ENCODE results near the gene CEMIP.

Gene CEMIP

GRCh38 chr15:80989081-80989517 lies 209.9 kb downstream of the CEMIP start:
- DNase-seq, result no peak

- DNase-seq, result peak; percentile 99
Measured at GRCh38 chr15:80989518-80990478, 210.6 kb downstream of the CEMIP start, which contains the start of gene MESD. Gene MESD, minus strand, starts transcription at chr15:80989819. Its CDS starts 28 bp downstream, at chr15:80989791.

GRCh38 chr15:80990955-80991354 lies 211.8 kb downstream of the CEMIP start:
- no peak for DNase-seq

- DNase-seq, result no peak
Measured at GRCh38 chr15:80991421-80991820, 212.3 kb downstream of the CEMIP start.

DNA sequence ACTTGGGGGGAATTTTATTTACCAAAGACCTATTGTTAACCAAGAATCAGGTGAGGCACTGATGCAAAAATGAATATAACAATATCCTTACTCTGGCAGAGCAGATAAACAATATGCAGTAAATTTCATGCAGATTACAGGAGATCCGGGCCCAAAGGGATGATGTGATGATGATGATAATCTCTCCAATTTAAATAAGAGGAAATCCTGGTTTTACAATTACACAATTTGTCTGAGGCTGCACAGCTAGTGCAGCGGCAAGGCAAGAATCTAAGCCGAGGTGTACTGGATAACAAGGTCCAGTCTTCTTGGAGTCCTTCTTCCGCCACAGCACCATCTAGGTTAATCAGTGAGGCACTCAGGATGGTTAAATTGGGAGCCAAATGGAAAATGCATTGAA lies 212.8 kb downstream of the CEMIP start:
- DNase-seq, result no peak

GRCh38 chr15:80992441-80992840 lies 213.3 kb downstream of the CEMIP start:
- no peak for DNase-seq

GRCh38 chr15:80996247-80996646 lies 217.1 kb downstream of the CEMIP start:
- DNase-seq, result no peak

DNA sequence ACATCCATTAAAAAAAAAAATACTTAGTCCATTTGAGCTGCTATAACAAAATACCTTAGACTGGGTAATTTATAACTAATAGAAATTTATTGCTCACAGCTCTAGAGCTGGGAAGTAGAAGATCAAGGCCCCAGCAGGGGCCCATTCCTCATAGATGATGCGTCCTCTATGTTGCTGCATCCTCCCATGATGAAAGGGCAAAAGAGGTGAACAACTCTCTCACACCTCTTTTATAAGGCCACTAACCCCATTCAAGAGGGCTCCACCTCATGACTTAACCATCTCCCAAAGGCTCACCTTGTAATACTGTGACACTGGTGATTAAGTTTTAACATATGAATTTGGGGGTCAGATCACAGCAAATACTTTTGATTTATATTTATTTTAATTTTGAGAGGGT lies 218.5 kb downstream of the CEMIP start:
- DNase-seq, result no peak

DNA sequence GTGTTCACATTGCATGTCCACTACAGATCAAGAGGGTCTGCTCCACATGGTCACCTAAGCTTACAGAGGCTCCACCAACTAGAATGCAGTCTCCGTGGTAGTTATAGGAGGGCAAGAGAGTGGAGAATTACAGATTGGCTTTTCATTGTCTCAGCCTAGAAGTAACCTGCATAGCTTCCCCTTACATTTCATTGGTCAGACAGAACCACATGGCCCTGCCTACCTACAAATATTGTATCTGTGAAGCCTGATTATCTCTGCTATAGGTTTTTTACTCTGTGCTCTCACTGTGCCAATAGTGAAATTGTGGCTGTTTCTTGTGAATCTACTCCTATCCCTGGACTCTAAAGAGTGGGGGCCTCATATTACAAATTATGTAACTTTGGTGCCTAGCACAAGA lies 219.1 kb downstream of the CEMIP start:
- no peak for DNase-seq

DNA sequence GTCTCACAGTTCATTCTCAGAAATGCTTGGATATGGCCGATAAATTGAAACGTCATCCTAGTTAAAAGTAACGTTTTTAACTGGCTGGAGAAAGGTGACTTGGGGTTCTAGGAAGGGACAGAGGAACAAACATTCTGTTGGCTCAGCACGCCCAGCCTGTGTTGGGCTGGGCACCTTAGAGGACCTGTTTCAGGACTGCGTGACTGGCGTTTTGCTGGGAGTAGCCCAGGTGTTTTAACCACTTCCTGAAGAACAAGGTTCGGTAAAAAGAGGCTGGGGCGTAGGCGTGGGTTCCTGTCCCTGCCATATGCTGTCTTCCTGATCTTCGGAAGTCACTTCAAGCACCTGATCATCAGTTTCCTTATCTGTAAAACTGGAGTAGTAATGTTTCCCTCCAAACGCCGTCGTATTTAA lies 220.5 kb downstream of the CEMIP start:
- DNase-seq, result peak; percentile 35

- no peak for DNase-seq
Measured at GRCh38 chr15:81000144-81000623, 221.0 kb downstream of the CEMIP start.

GRCh38 chr15:81000624-81001151 lies 221.5 kb downstream of the CEMIP start, which contains the start of gene TLNRD1:
Gene TLNRD1, plus strand, starts transcription at chr15:81000923. Its CDS starts 1,349 bp downstream, at chr15:81002272.
- DNase-seq, result peak; percentile 71

Measured in activated T-cell treated with anti-CD3 and anti-CD28 coated beads for 4 hours (primary cell).